Hematopoietic multipotent progenitor cell treated with erythropoietin and hydrocortisone succinate and interleukin-3 and kit ligand, for 17 days (in vitro differentiated cells): ENCODE results near the gene CROT.

ENCODE experiments used
- DNase-seq: peaks from one replicate; pipeline ENCODE4 v3.0.0-alpha.2; 2015; ENCODE audit warnings: low spot score

The CROT gene

DNA sequence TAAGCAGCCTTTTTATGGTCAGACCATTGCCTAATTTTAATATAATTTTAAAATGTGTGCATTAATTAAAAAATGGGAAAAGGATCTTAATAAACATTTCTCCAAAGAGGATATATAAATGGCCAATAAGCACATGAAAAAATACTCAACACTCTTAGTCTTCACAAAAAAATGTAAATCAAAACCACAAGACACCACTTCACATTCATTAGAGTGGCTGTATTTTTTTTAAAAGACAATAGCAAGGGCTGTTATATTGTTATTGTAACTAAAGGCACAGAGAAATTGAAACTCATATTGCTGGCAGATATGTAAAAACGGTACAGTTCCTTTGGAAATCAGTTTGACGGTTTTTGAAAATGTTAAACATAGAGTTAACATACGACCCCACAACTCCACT is 3.2 kb upstream of the CROT start:
- DNase-seq: no peak

DNA sequence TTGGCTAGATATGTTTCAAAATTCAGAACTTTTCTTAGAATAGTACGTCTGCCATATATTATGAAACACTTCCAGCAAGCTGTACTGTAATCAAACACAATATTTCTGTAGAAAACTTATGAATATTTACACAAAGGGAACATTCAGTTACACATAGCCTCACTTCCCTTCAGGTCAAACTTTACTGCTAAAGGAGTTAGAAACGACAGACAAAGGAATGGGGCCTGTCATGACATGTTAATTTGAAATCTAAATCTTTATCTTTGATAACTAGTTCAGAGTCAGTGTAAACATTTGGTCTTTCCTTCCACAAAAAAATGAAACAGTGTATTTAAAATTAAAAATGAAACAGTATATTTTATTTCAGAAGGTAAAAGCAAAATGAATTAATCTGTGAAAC is 1.0 kb upstream of the CROT start:
- DNase-seq: no peak

- no peak for DNase-seq
These were observed 503 bp downstream of the CROT start for GRCh38 chr7:87345962-87346371.

GRCh38 chr7:87347207-87347606 is 1.7 kb downstream of the CROT start:
- DNase-seq: no peak

GRCh38 chr7:87347664-87348063 is 2.2 kb downstream of the CROT start:
- no peak for DNase-seq

DNA sequence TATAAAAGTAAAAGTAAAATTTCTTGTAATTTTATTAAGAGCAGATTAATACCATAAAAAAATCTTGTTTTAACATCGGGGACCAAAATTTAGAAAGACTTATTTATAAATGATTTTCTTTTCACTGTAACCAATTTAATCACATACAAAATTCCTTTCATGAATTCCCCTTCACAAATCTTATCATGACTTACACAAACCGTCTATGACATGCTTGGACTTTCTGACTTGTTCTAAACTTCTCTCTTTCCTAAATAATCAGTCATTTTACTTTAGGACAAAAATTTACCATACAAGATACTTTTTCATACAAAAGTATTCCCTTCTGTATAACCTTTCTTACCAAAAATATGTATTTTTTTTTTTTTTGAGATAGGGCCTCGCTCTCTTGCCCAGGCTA is 9.3 kb downstream of the CROT start:
- no peak for DNase-seq

- no peak for DNase-seq
These were observed 11.0 kb downstream of the CROT start for GRCh38 chr7:87356448-87356847.

- no peak for DNase-seq
These were observed 13.9 kb downstream of the CROT start for GRCh38 chr7:87359366-87359765.

- no peak for DNase-seq
These were observed 15.9 kb downstream of the CROT start for GRCh38 chr7:87361320-87361719.

GRCh38 chr7:87363342-87363741 is 17.9 kb downstream of the CROT start:
- DNase-seq: no peak

- no peak for DNase-seq
These were observed 18.8 kb downstream of the CROT start for GRCh38 chr7:87364246-87364645.

DNA sequence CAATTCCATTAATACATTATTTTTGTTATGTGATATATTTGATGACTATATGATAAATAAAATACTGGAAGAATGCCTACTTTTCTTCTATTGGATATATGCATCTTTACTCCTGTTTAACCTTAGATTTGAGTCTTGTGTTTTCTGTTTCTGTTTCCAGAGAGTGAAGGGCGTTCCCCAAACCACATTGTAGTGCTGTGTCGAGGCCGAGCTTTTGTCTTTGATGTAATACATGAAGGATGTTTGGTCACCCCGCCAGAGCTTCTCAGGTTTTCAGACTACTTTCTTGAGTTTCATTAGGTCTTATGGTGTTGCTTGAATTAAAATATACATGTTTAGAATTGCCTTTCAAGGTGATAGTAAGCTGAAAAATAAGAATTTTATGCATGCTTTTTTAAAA is 23.8 kb downstream of the CROT start:
- no peak for DNase-seq

DNA sequence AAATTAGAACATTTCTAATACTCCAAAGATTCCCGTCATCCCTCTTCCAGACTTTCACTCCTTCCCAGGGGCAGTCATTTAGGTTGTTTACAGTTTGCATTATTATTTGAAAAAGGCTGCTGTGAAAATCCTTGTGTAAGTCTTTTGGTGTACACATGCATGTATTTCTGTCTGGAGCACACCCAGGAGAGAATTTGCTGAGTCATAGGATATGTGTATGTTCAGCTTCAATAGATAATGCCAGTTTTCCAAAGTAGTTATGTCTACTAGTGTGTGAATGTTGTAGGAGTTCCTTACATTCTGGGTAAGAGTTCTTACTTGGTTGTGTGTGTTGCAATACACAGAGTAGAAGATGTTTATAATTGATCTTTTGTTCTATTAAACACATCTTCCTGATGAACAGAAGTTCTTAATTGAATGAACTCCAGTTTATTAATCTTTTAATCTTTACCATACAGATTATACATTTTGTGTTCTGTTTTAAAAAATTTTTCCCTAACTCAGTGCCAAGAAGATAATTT is 25.3 kb downstream of the CROT start:
- DNase-seq: peak; percentile 13

DNA sequence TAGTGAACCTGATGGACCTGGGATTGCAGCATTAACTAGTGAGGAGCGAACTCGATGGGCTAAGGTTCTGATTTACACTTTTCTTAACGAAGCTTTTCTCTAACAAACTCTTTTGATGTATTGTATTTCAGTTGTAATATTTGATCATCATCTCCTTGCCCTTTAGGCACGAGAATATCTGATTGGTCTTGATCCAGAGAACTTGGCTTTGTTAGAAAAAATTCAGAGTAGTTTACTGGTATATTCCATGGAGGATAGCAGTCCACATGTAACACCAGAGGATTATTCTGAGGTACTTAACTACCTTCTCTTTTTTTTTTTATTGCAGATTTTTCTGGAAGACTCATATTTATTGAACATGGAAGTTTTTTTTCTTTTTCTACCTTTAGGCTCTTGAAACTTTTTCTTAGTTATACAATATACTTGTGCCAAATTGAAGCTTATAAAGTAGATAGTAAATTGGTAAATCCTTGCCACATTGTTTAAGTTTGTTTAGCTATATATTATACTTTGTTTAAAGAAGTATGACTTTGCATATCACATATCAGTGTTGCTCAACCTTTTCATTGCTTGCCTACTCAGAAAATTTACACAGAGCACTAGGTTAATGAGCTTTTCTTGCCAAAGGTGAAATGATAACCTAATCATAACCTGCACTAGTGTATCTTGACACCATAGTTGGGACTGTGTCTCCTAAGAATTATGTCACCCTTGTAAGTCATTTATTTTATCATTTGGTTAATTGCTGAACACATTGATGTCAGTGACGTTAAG is 30.4 kb downstream of the CROT start:
- no peak for DNase-seq

GRCh38 chr7:87380905-87381304 is 35.4 kb downstream of the CROT start:
- no peak for DNase-seq

GRCh38 chr7:87391020-87391701 is 45.7 kb downstream of the CROT start:
- no peak for DNase-seq

- no peak for DNase-seq
These were observed 50.1 kb downstream of the CROT start for GRCh38 chr7:87395442-87396020.

GRCh38 chr7:87398446-87398845 is 53.0 kb downstream of the CROT start:
- no peak for DNase-seq

- DNase-seq: no peak
These were observed 59.2 kb downstream of the CROT start for GRCh38 chr7:87404674-87405073.

GRCh38 chr7:87411186-87411585 is 65.7 kb downstream of the CROT start:
- no peak for DNase-seq

DNA sequence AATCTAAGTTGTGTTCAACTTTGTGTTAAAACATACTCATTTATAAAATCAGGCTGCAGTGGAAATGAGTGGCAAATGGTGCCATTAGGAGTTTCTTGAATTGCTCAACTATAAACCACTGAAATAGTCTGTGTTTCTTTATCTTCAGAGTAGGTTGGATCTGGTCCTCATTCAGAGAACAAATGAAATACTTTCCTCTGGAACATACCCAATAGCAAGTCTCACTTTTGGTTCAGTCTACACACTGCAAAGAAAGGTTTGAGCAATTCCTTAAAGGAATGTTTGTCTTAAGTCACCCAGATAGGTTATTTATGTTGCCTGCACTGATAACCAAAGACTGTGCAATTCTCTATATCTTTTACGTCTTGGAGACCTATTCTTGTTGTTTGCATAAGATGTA is 67.6 kb downstream of the CROT start:
- no peak for DNase-seq

DNA sequence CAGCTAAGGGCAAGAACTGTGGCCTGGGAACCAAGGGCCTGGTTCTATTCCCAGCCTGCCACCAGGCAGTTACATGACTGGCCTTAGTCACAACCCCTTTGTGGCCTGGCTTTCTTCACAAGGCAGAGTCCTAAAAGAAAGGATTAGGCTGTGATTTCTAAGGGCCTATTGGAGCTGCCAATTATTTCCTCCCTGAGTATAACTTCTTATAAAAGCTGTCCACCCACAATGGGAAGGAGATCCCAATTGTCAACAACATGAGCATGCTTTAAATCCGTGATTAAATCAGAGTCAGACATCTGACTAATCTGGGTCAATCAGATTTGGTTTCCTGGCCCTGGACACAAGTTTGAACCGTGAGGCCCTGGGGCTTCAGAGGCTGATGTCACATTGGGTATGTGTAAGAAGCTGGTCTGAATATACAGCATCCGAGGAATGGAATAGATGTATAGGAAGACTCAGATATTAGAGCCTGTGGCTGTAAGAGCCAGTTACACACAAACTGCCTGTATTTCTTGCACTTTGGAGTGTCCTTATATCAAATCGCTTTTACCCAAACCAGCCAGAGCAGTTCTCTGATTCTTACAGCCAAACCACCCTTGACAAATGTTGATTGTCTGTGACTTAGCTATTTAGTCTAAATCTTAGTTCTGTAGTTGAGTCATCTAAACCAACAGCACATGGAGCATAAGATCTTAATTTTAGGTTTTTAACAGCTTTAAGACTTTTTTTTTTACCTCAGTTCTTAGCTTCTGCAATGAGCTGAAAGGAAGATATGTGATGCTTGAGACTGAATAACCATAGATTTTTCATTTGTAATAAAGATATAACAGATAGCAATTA is 68.7 kb downstream of the CROT start:
- no peak for DNase-seq
